ENCODE measurements around the gene DCUN1D2.

Gene DCUN1D2

GRCh38 chr13:113423520-113424163 is 66.9 kb downstream of the DCUN1D2 start:
- DNase-seq (ENCODE audit: low read depth in 2 of 2), result no peak

GRCh38 chr13:113422807-113423519 is 67.5 kb downstream of the DCUN1D2 start:
- DNase-seq (ENCODE audit: low read depth in 2 of 2), result no peak

- DNase-seq (ENCODE audit: low read depth in 2 of 2), result no peak
Measured at GRCh38 chr13:113421673-113422270, 68.7 kb downstream of the DCUN1D2 start.

GRCh38 chr13:113420833-113421600 is 69.5 kb downstream of the DCUN1D2 start:
- no peak for DNase-seq (ENCODE audit: low read depth in 2 of 2)

DNA sequence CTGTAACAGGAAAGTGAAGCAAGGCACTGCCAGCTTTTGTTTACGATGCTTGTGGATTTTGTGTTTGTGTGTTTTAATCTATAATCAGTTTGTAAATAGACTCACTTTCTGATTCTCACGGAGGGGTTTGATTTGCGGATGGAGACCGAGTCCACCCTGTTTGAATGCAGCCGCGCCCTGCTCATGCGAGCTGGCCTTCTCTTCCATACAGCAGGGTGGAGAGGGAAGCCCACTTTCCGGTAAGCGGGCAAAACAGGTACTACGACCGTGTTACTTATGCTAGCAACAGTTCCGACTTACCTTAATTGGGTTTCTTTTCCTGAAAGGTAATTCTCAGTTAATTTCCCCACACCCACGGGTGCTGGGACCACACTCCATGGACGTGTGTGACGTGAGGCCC is 70.3 kb downstream of the DCUN1D2 start:
- no peak for DNase-seq (ENCODE audit: low read depth in 2 of 2)

DNA sequence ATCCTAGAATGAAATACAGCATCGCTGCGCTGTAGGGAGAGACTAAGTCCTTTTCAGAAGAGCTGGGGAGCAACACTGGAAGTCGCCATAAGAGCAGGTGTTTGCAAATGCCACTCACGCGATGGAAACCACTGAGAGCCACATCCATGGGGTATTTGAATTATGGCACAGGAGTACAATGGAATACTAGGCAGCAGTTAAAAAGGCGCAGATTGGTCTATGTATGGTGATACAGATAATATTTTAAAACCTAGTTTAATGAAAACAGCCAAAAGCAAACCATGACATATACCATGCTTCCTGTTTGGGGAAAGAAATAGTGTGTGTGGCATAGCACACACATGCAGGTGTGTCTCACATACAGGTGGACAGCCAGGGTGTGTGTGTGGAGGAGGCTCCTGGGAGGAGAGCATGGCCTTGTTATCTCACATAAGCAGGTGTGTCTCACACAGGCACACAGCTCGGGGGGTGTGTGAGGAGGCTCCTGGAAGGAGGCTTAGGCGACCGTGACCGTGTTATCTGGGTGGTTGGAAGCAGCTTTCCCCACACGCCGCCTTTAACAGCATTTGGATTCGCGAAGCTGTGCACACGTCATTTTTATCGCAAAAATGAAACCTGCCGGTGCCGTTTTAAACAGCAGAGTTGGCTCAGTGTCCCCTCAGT is 70.8 kb downstream of the DCUN1D2 start:
- DNase-seq (ENCODE audit: low read depth in 2 of 2), result no peak

DNA sequence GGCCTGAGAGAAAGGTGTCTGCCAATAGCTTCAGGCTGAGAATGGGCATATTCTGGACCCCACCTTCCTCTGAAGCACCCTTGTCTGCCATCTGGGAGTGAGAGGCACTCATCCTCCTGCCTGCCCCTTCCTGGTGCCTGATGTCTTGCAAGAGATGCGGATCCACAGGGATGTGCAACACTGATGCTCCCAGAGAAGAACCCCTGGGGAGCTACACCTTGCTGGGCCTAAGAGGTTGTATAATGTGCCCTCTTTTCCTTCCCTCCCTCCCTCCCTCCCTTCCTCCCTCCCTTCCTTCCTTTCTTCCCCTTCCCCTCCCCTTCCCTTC is 71.8 kb downstream of the DCUN1D2 start:
- DNase-seq (ENCODE audit: low read depth in 2 of 2), result no peak

- DNase-seq (ENCODE audit: low read depth in 2 of 2), result no peak
Measured at GRCh38 chr13:113417836-113418721, 72.4 kb downstream of the DCUN1D2 start.

DNA sequence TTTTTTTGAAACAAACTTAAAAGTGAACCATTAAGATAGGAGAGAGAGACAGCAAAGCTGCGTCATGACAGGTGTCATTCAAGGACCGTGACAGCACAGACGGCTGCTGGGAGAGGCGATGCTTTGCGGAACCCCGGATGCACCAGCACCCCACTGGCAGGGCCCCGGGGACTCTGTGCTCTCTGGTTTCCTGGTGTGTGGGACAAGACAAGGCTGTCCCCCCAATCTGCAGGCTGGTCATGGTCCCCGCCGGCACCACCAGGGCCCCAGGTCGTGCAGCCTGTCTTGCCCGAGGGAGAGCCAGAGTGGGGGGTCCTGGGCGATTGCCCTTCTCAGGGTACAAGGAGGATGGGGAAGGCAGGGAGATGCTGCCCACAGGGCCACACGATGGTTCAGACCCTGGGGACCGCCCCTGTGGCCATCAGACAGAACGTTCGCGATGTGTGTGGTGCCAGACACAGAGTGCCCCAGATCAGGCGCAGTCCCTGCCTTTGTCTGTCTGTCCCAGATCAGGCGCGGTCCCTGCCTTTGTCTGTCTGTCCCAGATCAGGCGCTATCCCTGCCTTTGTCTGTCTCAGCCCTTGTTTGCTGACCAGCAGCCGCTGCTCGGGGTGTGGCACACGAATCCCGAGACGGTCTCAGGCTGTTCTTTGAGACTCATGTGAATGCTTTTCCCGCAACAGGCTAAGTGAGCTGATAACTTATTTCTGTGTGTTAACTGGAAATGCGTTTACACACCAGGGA is 73.3 kb downstream of the DCUN1D2 start:
- DNase-seq (ENCODE audit: low read depth in 2 of 2), result no peak

- no peak for DNase-seq (ENCODE audit: low read depth in 2 of 2)
Measured at GRCh38 chr13:113415825-113416224, 74.7 kb downstream of the DCUN1D2 start.

DNA sequence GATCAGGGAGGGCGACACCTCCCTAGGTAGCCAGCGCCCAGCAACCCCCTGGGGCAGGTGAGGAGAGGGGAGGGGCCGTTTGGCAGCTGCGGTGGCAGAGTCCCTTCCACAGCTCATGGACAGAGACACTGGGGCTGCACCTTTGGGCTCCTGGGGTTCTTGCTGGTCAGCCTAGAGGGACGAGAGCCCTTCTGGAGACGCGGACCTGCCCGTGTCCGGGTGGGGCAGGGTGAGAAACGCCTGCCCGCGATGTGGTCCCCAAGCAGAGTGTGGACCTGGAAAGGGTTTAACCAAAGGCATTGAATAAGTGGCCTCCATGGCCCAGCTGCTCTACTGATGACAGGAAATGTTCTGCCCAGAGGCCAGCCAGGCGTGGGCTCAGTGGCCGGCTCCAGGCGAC is 75.5 kb downstream of the DCUN1D2 start:
- DNase-seq (ENCODE audit: low read depth in 2 of 2), result no peak

DNA sequence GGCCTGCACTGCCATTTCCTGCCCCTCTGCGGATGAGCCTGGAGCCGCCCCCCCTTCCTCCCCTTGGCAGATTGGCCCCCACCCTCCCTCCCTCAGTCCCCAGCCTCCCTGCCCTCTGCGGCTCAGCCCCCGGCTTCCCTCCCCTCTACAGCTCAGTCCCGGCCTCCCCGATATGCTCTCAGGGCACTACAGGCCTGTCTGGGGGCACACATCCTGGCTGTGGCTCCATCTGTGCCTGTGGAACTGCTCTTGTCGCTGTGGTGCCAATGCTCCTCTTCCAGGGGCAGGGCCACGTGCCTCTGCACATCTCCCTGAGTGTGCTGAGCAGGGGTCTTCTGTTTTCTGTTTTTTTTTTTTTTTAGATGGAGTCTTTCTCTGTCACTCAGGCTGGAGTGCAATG is 76.2 kb downstream of the DCUN1D2 start:
- no peak for DNase-seq (ENCODE audit: low read depth in 2 of 2)

DNA sequence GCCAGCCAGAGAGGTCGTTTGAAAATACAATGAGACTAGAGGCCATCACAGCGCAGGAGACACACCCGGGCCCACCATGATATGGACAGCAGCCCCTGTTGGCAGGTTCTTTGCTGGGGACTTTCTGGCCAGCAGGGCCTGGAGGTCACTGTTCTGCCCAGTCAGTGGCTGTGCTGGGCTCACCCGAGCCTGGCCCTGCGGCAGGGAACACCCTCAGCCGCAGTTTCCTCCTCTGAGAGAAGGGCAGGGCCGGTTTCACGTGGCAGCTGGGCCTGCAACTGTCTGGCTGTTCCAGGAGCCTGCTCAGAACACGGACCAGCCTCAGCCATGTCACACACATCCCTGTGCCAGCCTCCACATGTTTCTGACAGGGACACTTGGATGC is 76.6 kb downstream of the DCUN1D2 start:
- no peak for DNase-seq (ENCODE audit: low read depth in 2 of 2)

DNA sequence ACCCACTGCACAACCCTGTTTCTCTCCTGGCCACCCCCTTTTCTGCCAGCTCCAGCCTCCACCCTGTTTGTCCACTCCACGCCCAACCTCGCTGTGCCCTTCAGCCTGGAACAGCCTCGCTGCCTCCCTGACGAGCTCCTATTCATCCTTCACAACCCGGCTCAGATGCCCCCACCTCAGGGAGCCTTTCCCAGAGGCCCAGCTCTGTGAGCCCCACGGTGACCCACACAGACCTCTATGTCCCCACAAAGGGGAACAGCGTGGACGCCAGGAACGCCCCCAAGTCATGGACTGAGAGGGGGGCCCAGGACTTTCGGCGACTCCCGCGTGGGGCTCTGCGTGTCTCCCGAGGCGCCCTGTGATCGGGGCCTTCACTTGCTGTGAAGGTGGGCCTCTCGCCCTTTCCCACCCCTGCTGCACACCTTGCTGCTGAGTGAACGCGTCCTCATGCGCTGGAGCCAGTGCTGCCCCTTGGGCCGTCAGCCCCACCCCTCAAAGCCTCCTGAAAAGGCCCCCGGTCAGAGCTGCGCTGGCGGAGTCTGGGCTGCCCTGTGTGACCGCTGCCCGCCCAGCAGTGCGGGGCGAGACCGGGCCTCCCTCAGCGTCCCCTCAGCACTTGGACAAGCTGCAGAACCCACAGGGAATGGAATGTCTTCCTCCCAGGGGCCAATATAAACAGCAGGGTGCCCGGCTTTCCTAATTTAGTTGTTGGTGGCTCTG is 77.2 kb downstream of the DCUN1D2 start:
- no peak for DNase-seq (ENCODE audit: low read depth in 2 of 2)

GRCh38 chr13:113412440-113412839 is 78.1 kb downstream of the DCUN1D2 start:
- no peak for DNase-seq (ENCODE audit: low read depth in 2 of 2)

GRCh38 chr13:113411216-113412023 is 79.1 kb downstream of the DCUN1D2 start:
- DNase-seq (ENCODE audit: low read depth in 2 of 2), result no peak

DNA sequence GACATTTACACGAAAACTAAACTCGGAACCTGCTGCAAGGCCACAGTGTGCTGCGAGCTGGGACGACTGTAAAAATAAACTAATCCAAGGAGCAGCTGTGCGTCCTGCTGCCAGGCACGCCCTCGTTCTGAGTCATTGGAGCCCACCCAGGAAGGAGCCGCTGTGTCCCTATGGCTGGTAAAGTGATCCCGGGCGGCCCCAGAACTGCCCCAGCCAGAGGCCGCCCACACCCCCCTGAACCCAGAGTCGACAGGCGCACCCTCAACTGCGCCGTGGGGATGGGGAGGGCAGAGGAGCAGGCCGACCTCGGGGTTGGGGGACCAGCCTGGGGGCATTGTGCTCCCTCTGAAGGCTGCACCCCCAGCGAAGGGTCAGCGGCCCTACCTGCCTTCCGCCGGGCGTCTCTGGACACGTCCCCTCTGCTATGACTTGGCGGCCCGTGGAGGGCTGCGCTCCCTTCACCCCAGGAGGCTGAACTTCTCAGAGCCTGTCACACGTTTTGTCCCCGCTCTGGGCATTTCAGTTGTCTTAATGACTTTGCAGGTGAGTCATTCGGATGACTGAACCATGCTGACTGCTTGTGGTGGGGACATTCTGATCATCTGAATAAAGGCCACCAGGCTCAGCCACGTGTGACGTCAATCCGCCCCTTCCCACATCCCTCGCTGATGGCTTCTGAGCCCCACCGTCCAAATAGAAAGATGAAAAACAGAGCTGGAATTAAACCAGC is 79.9 kb downstream of the DCUN1D2 start:
- DNase-seq (ENCODE audit: low read depth in 2 of 2), result no peak

GRCh38 chr13:113408562-113408961 is 81.9 kb downstream of the DCUN1D2 start:
- DNase-seq (ENCODE audit: low read depth in 2 of 2), result no peak
